ENCODE measurements around the gene IL20RB.

IL20RB gene

GRCh38 chr3:136957751-136958288 lies at the start of gene IL20RB:
Gene IL20RB, plus strand, starts transcription at chr3:136957983. Its CDS starts 131 bp downstream, at chr3:136958114.
- no peak for DNase-seq

DNA sequence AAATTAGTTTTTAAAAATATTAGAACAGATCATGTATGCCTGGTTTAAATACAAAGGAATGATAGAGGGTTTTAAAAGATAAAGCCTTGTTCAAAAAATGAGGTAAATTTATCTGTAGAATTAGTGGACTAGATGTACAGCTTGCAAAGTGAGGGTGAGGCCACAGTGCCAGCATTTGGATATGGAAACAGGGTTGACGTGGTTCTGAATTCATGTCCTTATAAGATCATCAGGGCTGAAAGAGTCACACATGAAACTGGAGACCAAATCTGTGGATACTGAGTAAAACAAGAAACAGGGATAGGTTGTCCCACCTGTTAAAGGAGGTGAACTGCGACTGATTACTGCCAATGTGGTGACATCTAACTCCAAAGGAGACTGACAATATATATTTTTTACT lies 49.5 kb upstream of the IL20RB start:
- DNase-seq: no peak

DNA sequence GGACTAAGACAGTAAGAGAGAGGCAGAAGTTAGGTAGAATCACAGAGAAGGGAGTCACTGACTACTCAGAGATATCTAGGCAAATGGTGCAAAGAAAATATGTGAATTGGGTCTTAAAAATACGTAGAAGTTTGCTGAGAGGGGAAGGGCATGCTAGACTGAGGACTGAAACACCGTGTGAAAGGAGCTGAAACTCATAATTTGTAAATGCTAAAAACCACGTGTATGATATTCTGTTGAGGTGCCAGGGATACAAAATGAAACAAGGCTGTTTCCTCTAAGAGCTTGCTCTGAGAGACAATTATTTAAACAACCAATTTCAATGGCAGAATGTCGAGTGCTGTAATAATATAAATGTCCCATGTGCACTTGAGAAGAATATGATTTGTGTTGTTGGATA lies 48.6 kb upstream of the IL20RB start:
- DNase-seq: no peak

GRCh38 chr3:136910697-136911096 lies 47.1 kb upstream of the IL20RB start:
- no peak for DNase-seq

GRCh38 chr3:136913168-136913567 lies 44.6 kb upstream of the IL20RB start:
- no peak for DNase-seq

GRCh38 chr3:136914739-136915138 lies 43.0 kb upstream of the IL20RB start:
- DNase-seq: no peak

DNA sequence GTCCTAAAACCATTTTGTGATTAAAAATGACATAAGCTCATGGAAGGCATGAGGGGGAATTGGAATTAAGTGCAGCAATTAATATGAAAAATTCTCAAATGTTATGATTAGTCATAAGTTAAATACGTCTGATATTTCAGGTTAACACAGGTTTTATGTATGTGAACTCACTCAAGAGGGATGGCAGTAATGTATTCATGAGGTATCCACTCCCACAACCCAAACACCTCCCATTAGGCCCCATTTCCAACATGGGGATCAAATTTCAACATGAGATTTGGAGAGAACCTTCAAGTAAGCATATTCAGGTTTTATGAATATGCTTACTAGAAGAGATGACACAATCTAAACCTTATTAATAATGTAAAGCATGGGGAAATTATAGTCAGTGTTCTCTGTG lies 41.6 kb upstream of the IL20RB start:
- no peak for DNase-seq

DNA sequence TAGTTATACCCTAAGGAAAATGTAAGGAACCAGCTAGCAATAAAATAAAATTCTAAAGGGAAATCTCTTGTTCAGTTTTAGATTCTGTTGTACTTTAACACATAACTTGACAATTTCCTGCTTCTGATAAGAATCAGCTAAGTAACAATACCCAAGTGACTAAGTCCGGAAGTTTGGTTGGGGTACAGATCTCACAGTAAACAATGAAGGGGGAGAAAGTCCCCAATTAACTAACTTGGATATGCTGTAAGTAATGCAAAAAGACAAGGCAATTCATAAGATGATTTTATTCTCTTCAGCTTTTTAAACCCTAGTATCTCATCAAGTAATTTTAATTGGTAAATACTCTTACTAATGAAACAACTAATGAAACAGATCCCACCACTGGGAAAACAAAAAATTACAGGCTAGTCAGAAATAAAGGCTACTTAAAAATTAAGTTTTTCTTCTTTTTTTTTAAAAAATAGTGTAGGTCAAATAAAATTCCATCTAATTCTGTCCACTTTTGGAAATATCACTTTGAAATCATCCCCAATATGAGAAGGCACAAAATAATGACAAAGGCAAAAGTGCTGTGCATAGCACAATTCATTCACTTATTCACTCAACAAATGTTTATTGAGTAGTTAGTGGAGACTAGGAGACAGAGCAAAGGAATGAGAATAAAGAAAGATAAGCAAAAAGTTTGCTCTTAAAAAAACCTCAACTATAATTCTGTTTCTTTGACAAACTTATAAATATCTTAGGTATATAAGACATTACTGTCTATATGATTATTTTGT lies 37.8 kb upstream of the IL20RB start:
- no peak for DNase-seq

- DNase-seq: no peak
Measured at GRCh38 chr3:136920904-136921611, 36.7 kb upstream of the IL20RB start.

GRCh38 chr3:136925425-136926190 lies 32.2 kb upstream of the IL20RB start:
- no peak for DNase-seq

DNA sequence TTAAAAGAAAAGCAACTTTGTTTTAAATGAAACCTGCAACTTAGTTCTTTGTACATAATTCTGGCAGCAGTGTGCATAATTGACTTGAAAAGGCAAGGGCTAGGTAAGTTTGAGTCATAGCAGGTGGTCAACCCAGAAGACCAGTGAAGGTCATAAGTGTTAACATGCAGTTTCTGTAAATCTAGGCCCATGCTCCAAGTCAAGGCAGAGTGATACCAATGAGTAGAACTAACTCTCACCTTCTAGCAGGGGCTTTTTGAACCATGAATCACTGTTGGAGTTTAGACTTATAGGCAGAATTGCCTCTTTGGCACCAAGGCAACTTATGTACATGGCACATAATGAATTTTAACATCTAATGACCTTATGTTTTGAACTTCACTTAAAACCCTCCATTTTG lies 29.5 kb upstream of the IL20RB start:
- no peak for DNase-seq

DNA sequence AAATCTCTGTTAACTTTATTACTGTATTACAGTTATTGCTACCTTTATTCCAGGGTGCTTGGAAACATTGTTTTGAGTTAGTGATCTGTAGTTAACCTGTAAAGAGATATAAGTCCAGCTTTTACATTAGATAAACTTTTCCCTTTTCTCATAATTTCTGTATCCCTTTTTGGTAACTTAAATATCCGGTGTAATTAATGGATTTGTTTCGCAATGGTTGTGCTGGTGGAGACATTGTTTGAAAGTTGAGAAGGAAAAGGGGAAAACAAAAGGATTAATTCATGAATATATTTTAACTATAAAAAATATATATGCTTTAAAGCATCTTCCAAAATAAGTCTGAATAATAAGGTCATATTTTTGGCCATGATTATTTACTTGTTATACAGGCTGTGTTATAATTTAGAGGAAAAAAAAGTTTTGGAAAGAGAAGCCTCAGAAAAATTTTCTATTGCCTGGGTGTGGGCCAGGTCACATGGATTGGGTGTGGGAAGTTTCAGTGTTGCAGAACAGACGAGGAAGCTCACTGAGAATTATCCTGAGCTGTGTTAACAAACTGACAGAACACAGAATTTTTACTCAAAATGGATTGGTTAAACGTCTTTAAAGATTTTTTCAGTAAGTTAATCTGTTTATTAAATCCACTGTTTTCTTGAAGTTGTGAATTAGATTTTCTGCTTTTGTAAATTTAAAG lies 27.7 kb upstream of the IL20RB start:
- no peak for DNase-seq

GRCh38 chr3:136931606-136932005 lies 26.2 kb upstream of the IL20RB start:
- no peak for DNase-seq

- DNase-seq: no peak
Measured at GRCh38 chr3:136932523-136932922, 25.3 kb upstream of the IL20RB start.

GRCh38 chr3:136932978-136933772 lies 24.6 kb upstream of the IL20RB start:
- no peak for DNase-seq

DNA sequence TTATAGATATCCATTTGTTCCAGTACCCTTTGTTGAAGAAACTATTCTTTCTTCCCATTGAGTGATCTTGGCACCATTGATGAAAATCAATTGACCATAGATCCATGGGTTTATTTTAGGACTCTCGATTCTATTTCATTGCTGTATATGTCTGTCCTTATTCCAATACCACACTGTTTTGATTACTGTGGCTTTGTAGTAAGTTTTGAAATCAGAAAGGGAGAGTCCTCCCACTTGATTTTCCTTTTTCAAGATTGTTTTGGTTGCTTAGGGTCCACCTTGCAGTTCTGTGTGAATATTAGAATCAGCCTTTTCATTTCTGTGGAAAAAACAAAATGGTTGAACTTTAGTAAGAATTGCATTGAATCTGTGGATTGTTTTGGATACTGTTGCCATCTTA lies 20.6 kb upstream of the IL20RB start:
- DNase-seq: no peak

- DNase-seq: no peak
Measured at GRCh38 chr3:136937851-136938250, 19.9 kb upstream of the IL20RB start.

GRCh38 chr3:136938334-136938733 lies 19.4 kb upstream of the IL20RB start:
- DNase-seq: no peak

DNA sequence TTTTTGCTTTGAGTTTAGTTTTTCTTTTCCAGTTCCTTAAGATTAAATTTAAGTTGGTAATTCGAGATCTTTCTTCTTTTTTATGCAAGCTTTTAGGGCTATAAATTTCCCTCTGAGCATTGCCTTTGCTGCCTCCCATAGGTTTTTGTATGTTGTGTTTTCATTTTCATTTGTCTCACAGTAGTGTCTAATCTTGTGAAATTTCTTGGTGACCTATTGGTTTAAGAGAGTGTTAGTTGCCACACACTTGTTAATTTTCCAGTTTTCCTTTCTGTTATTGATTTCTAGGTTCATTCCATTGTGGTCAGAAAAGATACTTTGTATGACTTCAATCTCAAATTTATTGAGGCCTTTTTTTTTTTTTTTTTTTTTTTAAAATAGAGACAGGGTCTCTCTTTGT lies 18.3 kb upstream of the IL20RB start:
- no peak for DNase-seq

DNA sequence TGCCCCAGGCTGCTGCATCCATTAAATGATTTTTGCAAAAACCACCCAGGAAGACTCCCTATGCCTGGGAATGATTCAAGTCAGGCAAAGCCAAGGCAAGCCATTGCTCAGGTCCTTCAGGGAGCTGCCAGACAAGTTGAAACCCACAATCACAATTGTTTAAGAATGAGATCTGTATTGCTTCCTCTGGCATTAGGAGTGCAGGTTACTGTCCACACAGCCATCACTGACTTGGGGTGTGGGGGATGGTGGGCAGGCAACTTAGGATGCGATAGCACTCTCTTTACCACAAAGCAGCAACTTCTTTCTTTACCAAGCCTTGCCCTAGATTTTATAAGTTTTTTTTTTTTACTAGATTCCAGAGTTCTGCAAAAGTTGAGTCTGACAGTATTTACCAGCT lies 15.0 kb upstream of the IL20RB start:
- DNase-seq: no peak

GRCh38 chr3:136943436-136943835 lies 14.3 kb upstream of the IL20RB start:
- DNase-seq: no peak

- no peak for DNase-seq
Measured at GRCh38 chr3:136946978-136947377, 10.8 kb upstream of the IL20RB start.

Data from DMS153 (cell line).